Measurements from ENCODE around the gene CDH8. TPM values are rescaled to one million over a fixed set of nuclear protein-coding genes. Genes with fewer than 3 reads are reported as not detected.

CDH8 gene
- total RNA-seq, 1 experiment from 2014 or later = 11.1 TPM

GRCh38 chr16:62036802-62037135 lies 531 bp upstream of the CDH8 start:
- ATAC-seq (peak; percentile 5), DNase-seq (ENCODE audit: low spot score) (peak; percentile 22)
- no peak for TF ChIP-seq ESRRA (CRISPR knock-in tag; IDR thresholded peaks at IDR 0.05; ENCODE audit: borderline replicate concordance)
- TF ChIP-seq ZNF263 (CRISPR knock-in tag; IDR thresholded peaks at IDR 0.05; ENCODE audit: low read depth) = peak; percentile 93
- no peak for TF ChIP-seq JAZF1 (CRISPR knock-in tag; IDR thresholded peaks at IDR 0.05)
- no peak for TF ChIP-seq ZNF425 (CRISPR knock-in tag; conservative IDR thresholded peaks at IDR 0.05)
- TF ChIP-seq MYBL2 (CRISPR knock-in tag; IDR thresholded peaks at IDR 0.05) = no peak
- no peak for TF ChIP-seq RELA (CRISPR knock-in tag; IDR thresholded peaks at IDR 0.05; ENCODE audit: borderline replicate concordance)
- TF ChIP-seq RORB (CRISPR knock-in tag; IDR thresholded peaks at IDR 0.05) = no peak
- TF ChIP-seq TEAD4 (CRISPR knock-in tag; IDR thresholded peaks at IDR 0.05) = no peak
- H3K4me3 Mint-ChIP-seq = peak overlapping the region; percentile 84
- no peaks in the 10 kb centered on the region for H3K9me3 Mint-ChIP-seq
- H3K27ac Mint-ChIP-seq = no peak overlapping the region
- peaks cover 73% of the 10 kb centered on the region for H3K27me3 Mint-ChIP-seq (ENCODE audit: low read depth)
- H3K4me1 Mint-ChIP-seq = peaks cover 60% of the 10 kb centered on the region
- POLR2A ChIA-PET = interaction anchor here (0.6 kb wide), 1 partner anchor 26 kb away, joined by 4 read pairs; no protein-coding TSS in a partner anchor
- no peaks in the 10 kb centered on the region for H3K36me3 Mint-ChIP-seq
- CTCF ChIA-PET = interaction anchor here (0.6 to 3.1 kb wide), 5 partner anchors 10 to 952 kb away, joined by 3 to 24 read pairs (median 5); no protein-coding TSS in a partner anchor

- Mint-ChIP-seq H3K27ac (no peak overlapping the region; the same call in 1 of the 2 replicates), H3K4me3 (peak overlapping the region; percentile 84), H3K4me1 (peaks cover 46% of the 10 kb centered on the region), H3K36me3 (no peaks in the 10 kb centered on the region), H3K9me3 (no peaks in the 10 kb centered on the region), H3K27me3 (ENCODE audit: low read depth) (peaks cover 73% of the 10 kb centered on the region)
- TF ChIP-seq GABPB1 (CRISPR knock-in tag; IDR thresholded peaks at IDR 0.05) (no peak), FOXP1 (CRISPR knock-in tag; IDR thresholded peaks at IDR 0.05; ENCODE audit: borderline replicate concordance) (0 out of 2 replicates have a peak, but pooled peaks have one; percentile 5), TEAD4 (CRISPR knock-in tag; IDR thresholded peaks at IDR 0.05) (no peak), CTCF (IDR thresholded peaks at IDR 0.05) (no peak), HMGXB4 (CRISPR knock-in tag; IDR thresholded peaks at IDR 0.05) (0 out of 2 replicates have a peak, but pooled peaks have one; percentile 31)
- DNase-seq (ENCODE audit: low spot score) = peak; percentile 73
- ChIA-PET POLR2A (no interaction called here), CTCF (interaction anchor here (0.9 to 3.1 kb wide), 6 partner anchors 13 to 96 kb away, joined by 3 to 24 read pairs (median 4); no protein-coding TSS in a partner anchor)
- peak; percentile 68 for ATAC-seq
These were observed 834 bp downstream of the CDH8 start for GRCh38 chr16:62035115-62036092.

- no peaks in the 10 kb centered on the region for H3K36me3 Mint-ChIP-seq
- TF ChIP-seq NFYB (CRISPR knock-in tag; conservative IDR thresholded peaks at IDR 0.05; ENCODE audit: low read depth) = no peak
- peak; percentile 8; the same call in 1 of the 2 replicates for TF ChIP-seq FOXP1 (CRISPR knock-in tag; IDR thresholded peaks at IDR 0.05; ENCODE audit: borderline replicate concordance)
- TF ChIP-seq E2F1 (CRISPR knock-in tag; IDR thresholded peaks at IDR 0.05) = no peak
- TF ChIP-seq ERG (CRISPR knock-in tag; IDR thresholded peaks at IDR 0.05) = no peak
- peak overlapping the region; percentile 84 for H3K4me3 Mint-ChIP-seq
- H3K27me3 Mint-ChIP-seq (ENCODE audit: low read depth) = peaks cover 73% of the 10 kb centered on the region
- ATAC-seq (peak; percentile 17), DNase-seq (ENCODE audit: low spot score) (peak; percentile 19)
- POLR2A ChIA-PET = no interaction called here
- CTCF ChIA-PET = interaction anchor here (0.9 to 3.1 kb wide), 4 partner anchors 12 to 95 kb away, joined by 3 to 24 read pairs (median 4); no protein-coding TSS in a partner anchor
- no peaks in the 10 kb centered on the region for H3K9me3 Mint-ChIP-seq
- peaks cover 46% of the 10 kb centered on the region for H3K4me1 Mint-ChIP-seq
- H3K27ac Mint-ChIP-seq = no peak overlapping the region; the same call in 1 of the 2 replicates
These were observed 1.8 kb downstream of the CDH8 start for GRCh38 chr16:62034231-62035114.
